Colonic mucosa (tissue), 4 donors: ENCODE data around the gene GDF15. TPM values are rescaled to one million over a fixed set of nuclear protein-coding genes. Genes with fewer than 3 reads are reported as not detected.
A peak's percentile ranks its signal among the peaks of the same experiment; 100 is the strongest.

Experiments
- DNase-seq: peaks from one replicate; pipeline ENCODE4 v3.0.0-alpha.2; 2020
- H3K27ac ChIP-seq: fragments of 200-600 bp; one replicate; pipeline ENCODE4 v1.8.0; 2021
- H3K27me3 ChIP-seq: fragments of 200-600 bp; one replicate; pipeline ENCODE4 v1.8.0; 2021
- H3K36me3 ChIP-seq: fragments of 200-600 bp; one replicate; pipeline ENCODE4 v1.8.0; 2021
- H3K4me1 ChIP-seq: fragments of 200-600 bp; one replicate; pipeline ENCODE4 v1.8.0; 2021; ENCODE audit warnings: mild to moderate bottlenecking
- H3K4me3 ChIP-seq: fragments of 200-600 bp; one replicate; pipeline ENCODE4 v1.8.0; 2021
- H3K9ac ChIP-seq, 2 donors: one replicate each; pipeline ENCODE4 v1.7.0; 2013; ENCODE audit warnings: control low read depth in 2 of 2, low read depth in 2 of 2, low read length in 2 of 2
- H3K9me3 ChIP-seq: fragments of 200-600 bp; one replicate; pipeline ENCODE4 v1.8.0; 2021
- CTCF ChIP-seq: fragments of 200-600 bp; IDR thresholded peaks from one replicate; pipeline ENCODE4 v1.8.0; 2022; ENCODE audit warnings: antibody characterized with exemption, mild to moderate bottlenecking
- intact Hi-C: fragments of 100-400 bp; cut with DNase I; formaldehyde crosslinking; loops from one replicate; pipeline ENCODE4 v1.14.1; 2022
- total RNA-seq, 2 donors: library from RNA; stranded (reverse); fragmentation: NEBNext Ultra II Directional in 1 of 2; extraction: Animal tissue kit (Norgen Biotek cat#: 25700) in 1 of 2; gene quantifications; one replicate each; pipeline ENCODE4 v1.2.1, GENCODE V29; 2021
- donor health status: healthy.
- donor health status: DM: no; HTN: no; CAD: no.
- donor health status: DM: no; HTN: no; CAD: no.

Gene GDF15
- total RNA-seq, 2 donors from 2014 or later, result 120 to 159 TPM

DNA sequence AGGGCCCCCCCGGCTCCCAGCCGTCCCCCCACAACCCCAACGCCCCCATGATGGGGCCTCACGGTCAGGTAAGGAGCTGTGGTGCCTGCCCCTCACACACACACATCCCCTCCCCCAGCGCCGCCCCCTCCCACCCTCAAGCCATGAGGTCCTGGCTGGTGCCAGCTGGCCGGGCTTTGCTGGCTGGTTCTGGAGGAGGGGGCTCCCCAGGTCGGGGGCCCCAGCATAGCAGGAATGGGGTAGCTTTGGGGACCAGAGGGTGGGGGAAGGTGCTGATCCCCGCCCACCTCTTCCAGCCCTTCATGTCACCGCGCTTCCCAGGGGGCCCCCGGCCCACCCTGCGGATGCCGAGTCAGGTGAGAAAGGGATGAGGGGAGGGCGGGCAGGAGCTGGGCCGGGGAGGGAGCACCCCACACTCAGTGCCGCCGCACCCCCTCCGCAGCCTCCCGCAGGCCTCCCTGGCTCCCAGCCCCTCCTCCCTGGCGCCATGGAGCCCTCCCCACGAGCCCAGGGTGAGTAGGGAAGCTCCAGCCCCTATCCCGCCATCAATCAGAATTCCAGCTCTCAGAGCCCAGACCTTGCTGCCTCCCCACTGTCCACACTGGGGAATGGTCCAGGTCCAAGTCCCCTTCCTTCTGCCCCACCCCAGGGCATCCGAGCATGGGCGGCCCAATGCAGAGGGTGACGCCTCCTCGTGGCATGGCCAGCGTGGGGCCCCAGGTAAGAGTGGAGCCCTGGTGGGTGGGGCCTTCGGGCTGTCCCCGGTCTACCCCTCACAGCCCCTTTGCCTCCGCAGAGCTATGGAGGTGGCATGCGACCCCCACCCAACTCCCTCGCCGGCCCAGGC lies 45.6 kb downstream of the GDF15 start:
- Histone ChIP-seq H3K4me1 (peaks cover 6% of the 10 kb centered on the region), H3K27me3 (no peaks in the 10 kb centered on the region), H3K27ac (no peak overlapping the region), H3K9ac (no peak overlapping the region), H3K9me3 (no peaks in the 10 kb centered on the region), H3K36me3 (no peaks in the 10 kb centered on the region), H3K4me3 (no peak overlapping the region)
- intact Hi-C loops, result no loop called here
- DNase-seq, result no peak
- no peak for TF ChIP-seq CTCF

DNA sequence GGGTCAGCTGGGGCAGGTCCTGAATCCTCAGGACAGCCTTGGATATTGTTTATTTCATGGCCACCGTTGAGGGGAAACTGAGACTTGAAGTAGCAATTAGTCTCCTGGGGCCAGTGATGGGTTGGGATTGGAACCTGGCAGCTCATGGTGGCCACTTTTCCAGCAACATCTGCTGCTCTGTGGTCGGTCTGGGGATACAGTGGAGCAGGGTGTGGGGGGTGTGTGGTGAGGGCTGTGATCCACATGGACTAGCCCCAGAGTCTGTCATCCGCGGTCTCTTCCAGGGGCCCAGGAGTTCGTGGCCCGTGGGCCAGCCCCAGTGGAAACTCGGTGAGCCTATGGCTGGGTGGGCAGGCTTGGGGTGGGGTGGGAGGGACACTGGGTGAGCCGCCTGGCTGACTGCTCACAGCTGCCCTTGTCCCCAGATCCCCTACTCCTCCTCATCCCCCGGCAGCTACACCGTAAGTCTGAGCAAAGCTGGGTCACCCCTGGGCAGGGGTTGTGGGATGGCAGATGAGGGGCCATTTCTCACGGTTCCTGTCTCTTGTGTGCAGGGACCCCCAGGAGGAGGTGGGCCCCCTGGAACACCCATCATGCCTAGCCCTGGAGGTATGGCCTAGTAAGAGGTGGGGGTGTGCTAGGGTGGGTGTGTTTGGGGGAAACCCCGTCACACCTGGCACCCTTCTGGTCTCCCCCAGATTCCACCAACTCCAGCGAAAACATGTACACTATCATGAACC lies 46.5 kb downstream of the GDF15 start:
- intact Hi-C loops, result no loop called here
- TF ChIP-seq CTCF, result no peak
- Histone ChIP-seq H3K36me3 (no peaks in the 10 kb centered on the region), H3K27me3 (no peaks in the 10 kb centered on the region), H3K4me3 (no peak overlapping the region), H3K27ac (no peak overlapping the region), H3K4me1 (peaks cover 8% of the 10 kb centered on the region), H3K9me3 (no peaks in the 10 kb centered on the region), H3K9ac (peak overlapping the region; percentile 14 to 60)
- no peak for DNase-seq

DNA sequence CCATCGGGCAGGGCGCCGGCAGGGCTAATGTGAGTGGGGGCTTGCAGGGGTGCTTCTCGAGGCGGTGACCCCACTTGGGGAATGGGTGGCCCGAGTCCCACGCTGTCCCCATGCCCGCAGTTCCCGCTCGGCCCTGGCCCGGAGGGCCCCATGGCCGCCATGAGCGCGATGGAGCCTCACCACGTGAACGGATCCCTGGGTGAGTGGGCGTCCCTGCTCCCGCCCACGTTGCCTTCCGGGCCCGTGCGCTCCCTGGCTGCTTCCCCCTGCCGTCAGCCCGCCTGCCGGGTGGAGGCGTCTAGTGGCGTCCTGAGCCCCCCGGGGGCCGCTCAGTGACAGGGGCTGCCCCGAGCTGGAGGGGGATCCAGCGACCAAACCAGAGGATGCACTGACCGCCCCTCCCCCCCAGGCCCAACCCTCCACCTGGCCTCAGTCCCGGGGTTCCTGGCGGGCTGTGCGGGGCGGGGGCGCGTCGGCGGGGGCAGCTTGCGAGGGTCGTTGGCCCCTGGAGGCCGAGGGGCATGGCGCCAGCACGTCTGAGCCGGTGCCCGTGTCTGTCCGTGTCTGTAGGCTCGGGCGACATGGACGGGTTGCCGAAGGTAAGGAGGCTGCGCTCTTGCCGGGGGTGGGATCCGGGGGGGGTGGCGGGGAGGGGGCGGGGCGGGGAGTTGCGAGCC lies 47.2 kb downstream of the GDF15 start:
- Histone ChIP-seq H3K4me3 (peak overlapping the region; percentile 22), H3K27me3 (no peaks in the 10 kb centered on the region), H3K27ac (no peak overlapping the region), H3K4me1 (peaks cover 8% of the 10 kb centered on the region), H3K9ac (peak overlapping the region in 1 of 2 donors; percentile 60), H3K36me3 (no peaks in the 10 kb centered on the region), H3K9me3 (no peaks in the 10 kb centered on the region)
- TF ChIP-seq CTCF, result no peak
- DNase-seq, result no peak
- intact Hi-C loops, result no loop called here

- Histone ChIP-seq H3K27ac (no peak overlapping the region), H3K4me1 (peaks cover 14% of the 10 kb centered on the region), H3K9ac (peak overlapping the region in 1 of 2 donors; percentile 35), H3K4me3 (peak overlapping the region; percentile 22), H3K9me3 (no peaks in the 10 kb centered on the region), H3K36me3 (no peaks in the 10 kb centered on the region), H3K27me3 (no peaks in the 10 kb centered on the region)
- no peak for DNase-seq
- intact Hi-C loops, result no loop called here
- TF ChIP-seq CTCF, result no peak
These were observed 47.9 kb downstream of the GDF15 start for GRCh38 chr19:18433735-18434398.
